ENCODE measurements around the gene FNBP1.

Gene FNBP1

DNA sequence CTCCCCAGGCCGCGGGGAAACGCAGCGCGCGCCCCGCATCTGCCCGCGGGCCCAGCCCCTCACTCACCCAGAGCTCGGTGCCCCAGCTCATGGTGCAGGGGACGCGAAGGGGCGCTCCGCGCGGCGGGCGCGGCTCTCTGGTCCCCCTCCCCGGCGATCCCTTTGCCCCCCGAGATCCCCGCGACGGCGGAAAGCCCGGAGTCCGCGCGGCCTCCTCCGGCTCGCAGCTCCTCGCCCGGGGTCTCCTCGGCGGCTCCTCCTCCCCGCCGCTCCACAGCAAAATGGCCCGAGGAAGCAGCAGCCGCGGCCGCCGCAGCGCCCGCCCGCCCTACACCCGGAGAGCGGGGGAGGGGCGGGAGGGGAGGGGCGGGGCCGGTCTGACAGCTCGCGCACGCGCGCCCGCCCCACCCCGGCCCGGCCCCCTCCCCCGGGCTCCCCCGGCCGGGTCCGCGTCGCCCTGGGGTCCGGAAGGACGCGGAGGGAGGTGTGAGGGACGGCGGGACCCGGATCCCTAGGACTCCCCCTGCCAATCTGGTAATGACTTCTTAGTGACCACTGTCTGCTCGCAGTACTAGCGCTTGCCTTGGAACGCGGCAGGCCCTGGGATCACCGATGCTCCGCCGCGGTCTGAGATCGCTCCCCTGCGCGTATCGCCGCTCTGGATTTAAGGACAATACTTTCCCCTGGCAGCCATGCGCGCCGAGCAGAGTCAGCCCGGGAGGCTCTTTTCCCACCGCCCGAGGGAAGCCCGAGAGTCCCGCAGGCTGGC, at the start of gene FNBP1:
Gene FNBP1, minus strand, starts transcription at position 305 of the 769 bp plus-strand sequence. Its CDS starts 214 bp downstream, at position 91.
- DNase-seq (ENCODE audit: low read depth in 3 of 3, low spot score in 1 of 3) = peak; percentile 61 to 75 (median 68)

DNA sequence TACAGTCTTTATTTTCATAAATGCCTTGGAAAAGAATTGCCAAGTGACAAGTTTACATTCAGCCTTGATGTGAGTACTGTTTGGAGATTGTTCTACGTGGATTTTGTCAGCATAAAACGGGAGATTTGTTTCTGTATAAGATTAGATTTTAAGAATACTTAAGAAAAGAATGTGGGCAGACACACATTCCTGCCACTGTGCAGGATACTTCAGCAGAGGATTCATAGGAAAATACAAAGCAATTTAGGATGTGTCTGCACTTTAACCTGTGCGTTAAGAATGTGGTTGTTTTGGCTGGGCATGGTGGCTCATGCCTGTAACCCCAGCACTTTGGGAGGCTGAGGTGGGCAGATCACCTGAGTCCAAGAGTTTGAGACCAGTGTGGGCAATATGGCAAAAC, 47.9 kb upstream of the FNBP1 start:
- DNase-seq (ENCODE audit: low read depth in 3 of 3, low spot score in 1 of 3) = no peak

DNA sequence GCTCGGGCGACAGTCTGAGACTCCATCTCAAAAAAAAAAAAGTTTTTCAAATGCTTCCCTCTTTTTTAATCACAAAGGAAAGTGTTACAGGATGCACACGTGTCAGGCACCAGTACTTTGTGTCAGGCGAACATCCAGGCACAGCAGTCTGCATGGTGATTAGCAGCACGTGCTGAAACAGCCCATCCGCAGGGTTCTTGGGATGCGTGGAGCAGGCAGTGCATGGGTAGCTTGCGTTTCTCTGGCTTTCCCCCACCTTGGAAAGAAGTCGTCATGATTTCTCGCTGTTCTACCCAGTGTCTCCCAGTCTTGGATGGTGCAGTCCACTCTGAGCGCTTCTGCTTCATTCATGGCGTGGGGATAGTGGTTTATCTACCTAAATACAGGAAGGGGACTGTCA, 46.2 kb upstream of the FNBP1 start:
- DNase-seq (ENCODE audit: low read depth in 3 of 3, low spot score in 1 of 3) = no peak

DNA sequence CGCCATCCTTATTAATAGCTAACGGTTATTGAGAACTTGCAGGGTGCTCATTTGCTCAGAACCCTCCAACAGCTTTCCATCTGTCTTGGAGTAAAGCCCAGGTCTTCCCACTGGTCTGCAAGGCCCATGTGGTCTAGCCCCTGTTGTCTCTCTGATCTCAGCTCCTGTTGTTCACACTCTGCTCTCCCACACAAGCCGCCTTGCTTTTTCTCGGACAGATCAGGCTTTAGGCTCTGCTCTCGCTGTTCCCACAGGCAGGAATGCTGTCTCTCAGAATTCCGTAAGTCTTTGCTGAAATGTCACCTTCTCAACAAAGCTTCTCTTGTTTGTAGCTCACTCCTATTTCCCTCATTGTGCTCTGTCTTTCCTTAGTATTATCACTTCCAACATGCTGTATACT, 45.1 kb upstream of the FNBP1 start:
- DNase-seq (ENCODE audit: low read depth in 3 of 3, low spot score in 1 of 3) = no peak

DNA sequence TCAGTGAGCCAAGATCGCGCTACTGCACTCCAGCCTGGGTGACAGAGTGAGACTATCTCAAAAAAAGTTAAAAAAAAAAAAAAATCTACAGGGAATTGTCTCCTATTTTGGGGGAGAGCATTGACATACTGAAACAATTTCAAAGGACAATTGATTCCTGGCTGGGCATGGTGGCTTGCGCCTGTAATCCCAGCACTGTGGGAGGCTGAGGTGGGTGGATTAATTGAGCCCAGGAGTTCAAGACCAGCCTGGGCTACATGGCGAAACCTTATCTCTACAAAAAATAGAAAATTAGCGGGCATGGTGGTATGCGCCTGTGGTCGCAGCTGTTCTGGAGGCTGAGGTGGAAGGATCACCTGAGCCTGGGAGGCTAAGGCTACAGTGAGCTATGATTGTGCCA, 41.3 kb upstream of the FNBP1 start:
- no peak for DNase-seq (ENCODE audit: low read depth in 3 of 3, low spot score in 1 of 3)

DNA sequence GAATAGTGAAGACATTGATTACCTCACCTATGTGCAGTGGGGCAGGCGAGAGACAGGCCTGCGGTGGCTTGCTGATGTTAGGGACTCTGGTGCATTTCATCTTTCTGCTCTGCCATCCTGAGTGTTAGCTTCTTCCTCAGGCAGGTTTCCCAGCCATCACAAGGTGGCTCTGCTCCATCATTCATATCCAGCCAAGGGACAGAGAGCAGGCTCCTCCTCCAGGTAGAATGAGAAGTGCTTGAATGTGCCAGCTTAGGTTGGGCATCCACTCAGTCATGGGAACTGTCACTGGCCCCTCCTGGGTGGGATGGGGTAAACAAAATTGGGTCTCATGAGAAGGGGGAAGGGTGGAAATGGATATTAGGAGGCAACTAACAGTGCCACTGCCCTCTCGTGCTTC, 35.6 kb upstream of the FNBP1 start:
- no peak for DNase-seq (ENCODE audit: low read depth in 3 of 3, low spot score in 1 of 3)

DNA sequence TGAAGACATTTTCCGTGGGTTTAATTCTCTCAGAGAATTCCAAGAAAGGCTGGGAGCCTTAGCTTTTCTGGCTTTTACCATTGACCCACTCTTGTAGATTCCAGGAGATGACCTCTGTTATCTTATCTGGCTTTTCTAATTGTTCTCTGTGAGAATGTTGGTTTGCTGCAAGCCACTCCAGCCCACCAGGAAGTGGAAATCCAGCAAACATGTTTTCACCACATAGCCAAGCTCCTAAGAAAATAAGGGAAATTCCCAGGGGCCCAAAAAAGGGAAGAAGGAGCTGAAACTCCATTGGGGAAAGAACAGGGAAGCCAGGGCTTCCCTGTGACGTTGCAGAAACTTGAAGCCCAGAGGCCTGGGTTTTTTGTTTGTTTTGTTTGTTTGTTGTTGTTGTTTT, 30.4 kb upstream of the FNBP1 start:
- DNase-seq (ENCODE audit: low read depth in 3 of 3, low spot score in 1 of 3) = no peak

DNA sequence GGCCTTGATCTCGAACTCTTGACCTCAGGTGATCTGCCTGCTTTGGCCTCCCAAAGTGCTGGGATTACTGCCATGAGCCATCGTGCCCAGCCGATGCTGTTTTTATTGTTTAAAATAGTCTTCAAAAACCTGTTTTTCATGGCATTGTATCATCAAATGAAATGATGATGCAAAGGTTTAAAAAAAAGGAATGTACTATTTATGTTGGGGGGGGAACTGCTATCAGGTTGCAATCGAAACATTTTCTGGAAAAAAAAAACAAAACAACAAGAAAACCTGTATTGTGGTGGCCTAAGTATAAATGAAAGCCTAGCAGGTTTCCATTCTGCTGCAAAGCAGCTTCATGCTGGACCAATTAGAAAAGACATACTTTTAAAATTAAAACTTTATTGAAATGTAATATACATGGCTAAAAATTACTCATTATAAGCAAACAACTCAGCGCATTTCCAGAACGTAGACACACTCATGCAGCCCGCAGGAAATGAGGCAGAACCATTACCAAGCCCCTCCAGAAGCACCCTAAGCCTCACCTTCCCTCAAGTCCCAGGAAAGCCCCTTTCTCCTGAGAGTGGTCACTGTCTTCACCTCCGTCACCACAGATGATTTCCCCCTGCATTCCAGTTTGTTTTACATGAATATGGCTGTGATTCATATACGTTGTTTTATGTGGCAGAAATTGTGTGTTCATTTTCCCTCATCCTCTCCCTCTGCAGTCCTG, 29.7 kb upstream of the FNBP1 start:
- DNase-seq (ENCODE audit: low read depth in 3 of 3, low spot score in 1 of 3) = no peak

DNA sequence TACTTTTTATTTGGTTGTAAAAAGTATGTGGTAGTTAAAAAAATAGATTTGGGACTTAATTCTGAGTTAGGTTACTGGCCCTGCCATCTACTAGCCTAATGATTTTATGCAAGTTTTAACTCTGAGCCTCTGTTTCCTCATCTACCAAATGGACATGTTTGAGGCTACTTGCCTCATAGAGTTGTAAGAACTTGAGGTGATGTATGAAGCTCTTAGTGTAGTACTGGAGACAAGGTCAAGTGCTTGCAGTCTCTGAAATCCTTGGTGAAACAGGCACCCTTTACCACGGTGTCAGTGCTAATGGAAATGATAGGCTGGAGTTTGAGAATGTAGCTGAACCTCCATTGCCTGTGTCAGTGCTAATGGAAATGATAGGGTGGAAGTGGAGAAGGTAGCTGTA, 26.1 kb upstream of the FNBP1 start:
- DNase-seq (ENCODE audit: low read depth in 3 of 3, low spot score in 1 of 3) = no peak

DNA sequence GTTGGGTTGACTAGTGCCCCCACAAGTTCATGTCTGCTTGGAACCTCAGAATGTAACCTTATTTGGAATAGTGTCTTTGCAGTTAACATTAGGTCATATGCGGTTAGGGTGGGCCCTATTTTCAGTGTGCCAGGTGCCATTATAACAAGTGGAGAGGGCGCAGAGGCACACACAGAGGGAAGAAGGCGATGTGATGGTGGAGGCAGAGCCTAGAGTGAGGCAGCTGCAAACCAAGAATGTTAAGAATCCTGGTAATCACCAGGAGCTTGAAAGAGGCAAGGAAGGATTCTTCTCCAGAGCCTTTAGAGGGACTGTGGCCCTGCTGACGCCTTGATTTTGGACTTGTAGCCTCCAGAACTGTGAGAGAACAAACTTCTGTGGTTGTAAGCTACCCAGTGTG, 21.6 kb upstream of the FNBP1 start:
- no peak for DNase-seq (ENCODE audit: low read depth in 3 of 3, low spot score in 1 of 3)

DNA sequence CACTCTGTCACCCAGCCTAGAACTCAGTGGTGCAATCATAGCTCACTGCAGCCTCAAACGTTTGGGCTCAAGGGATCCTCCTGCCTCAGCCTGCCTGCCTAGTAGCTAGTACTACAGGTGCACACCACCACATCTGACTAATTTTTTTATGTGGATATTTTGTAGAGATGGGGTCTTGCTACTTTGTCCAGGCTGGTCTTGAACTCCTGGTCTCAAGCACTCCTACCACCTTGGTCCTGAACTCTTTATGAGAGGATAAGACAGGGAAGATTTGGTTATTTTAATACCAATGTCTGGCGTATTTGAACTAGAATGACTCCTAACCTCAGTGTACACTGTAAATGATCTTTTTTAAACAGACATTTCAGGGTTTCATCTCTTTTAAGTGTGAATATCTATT, 19.8 kb upstream of the FNBP1 start:
- no peak for DNase-seq (ENCODE audit: low read depth in 3 of 3, low spot score in 1 of 3)

DNA sequence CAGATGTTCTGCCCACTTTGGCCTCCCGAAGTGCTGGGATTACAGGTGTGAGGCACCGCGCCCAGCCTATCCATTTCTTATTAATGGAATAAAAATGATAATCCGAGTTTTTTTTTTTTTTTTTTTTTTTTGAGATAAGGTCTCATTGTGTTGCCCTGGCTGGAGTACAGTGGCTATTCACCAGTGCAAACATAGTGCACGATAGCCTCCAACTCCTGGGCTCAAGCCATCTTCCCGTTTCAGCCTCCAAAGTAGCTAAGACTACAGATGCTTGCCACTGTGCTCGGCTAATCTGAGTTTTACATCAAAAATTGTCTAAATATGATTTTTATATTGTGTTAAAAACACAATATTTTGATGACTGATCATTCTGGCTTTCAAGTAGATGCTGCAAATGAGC, 17.3 kb upstream of the FNBP1 start:
- DNase-seq (ENCODE audit: low read depth in 3 of 3, low spot score in 1 of 3) = no peak

DNA sequence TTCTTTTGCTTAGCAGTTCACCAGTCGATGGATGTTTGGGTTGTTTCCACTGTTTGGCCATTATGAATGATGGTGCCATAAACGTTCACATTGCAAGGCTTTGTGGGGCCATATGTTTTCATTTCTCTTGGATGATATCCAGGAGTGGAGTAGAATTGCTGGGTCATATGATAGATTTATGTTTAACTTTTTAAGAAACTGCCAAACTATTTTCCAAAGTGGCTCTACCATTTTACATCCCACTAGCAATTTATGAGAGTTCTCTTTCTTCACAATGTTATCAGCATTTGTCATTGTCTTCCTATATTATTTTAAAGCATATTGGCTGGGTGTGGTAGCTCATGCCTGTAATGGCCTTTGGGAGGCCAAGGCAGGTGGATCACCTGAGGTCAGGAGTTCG, 15.9 kb upstream of the FNBP1 start:
- no peak for DNase-seq (ENCODE audit: low read depth in 3 of 3, low spot score in 1 of 3)

DNA sequence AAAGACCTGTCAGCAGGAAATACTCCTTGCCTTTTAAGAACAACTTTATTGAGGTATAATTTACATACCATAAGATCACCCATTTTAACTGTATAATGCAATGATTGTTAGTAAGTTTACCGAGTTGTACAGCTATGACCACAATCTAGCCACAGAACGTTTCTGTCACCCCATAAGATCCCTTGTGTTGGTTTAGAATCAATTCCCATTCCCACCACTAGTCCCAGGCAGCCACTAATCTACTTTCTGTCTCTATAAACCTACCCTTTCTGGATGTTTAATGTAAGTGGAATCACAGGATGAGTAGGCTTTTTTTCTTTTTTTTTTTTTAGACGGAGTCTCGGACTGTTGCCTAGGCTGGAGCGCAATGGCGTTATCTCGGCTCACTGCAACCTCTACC, 15.2 kb upstream of the FNBP1 start:
- DNase-seq (ENCODE audit: low read depth in 3 of 3, low spot score in 1 of 3) = no peak

DNA sequence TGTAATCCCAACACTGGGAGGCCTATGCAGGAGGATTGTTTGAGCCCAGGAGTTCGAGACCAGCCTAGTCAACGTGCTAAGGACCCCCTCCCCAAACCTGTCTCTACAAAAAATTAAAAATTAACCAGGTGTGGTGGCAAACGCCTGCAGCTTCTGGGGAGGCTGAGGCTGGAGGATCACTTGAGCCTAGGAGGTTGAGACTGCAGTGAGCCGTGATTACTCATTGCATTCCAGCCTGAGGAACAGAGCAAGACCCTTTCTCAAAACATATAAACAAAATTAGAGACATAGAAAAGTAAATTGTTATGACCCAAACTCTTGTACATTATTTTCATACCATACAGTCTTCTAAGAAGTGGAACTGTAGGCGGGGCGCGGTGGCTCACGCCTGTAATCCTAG, 11.8 kb upstream of the FNBP1 start:
- DNase-seq (ENCODE audit: low read depth in 3 of 3, low spot score in 1 of 3) = no peak

DNA sequence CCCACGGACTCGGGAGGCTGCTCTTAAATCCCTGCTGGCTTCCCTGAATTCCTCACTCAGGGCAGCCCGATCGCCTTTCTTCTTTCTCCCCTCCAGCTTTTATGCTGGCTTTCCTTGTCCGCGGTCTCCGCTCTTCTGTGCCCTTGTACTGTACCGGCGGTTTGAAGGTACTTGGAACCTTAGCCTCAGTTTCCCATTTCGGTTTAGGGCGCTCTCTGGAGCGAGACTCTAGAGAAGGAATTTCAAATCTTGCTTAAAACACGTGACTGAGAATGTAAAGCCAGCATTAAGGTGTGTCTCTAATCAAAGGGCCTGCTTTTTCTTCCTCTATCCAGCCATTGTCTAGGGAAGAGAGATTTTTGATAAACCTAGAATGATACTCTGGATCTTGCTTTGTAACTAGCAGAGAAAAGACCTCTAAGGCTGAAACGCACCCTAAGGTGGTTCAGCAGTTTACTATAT, 11.4 kb upstream of the FNBP1 start:
- DNase-seq (ENCODE audit: low read depth in 3 of 3, low spot score in 1 of 3) = no peak

DNA sequence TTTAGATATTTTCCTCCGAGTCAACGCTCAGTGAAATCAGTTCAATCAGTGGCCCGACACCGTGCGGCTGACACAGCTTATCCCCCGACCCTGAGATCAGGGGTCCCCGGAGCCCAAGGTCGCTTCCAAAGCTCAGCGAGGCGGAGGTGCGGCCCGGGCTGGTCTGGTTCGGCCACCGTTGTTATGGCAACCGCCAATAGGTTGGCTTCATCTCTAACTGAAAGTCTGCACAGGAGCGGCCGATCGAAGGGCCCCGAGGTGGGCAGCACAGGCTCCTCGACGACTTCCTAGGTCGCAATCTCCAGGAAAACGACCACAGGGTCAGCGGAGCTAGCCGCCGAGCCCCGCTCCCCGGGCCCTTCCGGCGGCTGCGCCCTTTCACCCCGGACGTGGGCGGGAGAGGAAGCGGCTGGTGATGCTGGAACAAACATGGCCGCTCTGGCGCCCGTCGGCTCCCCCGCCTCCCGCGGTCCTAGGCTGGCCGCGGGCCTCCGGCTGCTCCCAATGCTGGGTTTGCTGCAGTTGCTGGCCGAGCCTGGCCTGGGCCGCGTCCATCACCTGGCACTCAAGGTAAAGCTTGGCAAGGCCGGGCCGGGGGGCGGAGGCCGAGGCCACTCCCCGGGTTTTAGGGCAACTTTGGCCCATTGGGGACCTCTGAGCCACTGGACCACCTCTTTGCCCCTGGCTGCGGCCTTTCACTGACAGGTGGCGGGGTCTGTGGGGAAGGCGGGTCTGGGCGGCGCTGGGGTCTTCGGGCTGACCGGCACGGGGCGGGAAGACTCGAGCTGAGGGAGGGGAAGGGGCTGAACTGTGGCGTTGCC, 10.7 kb upstream of the FNBP1 start, which contains the start of gene GPR107:
Gene GPR107, plus strand, starts transcription at position 403 of the 821 bp plus-strand sequence. Its CDS starts 27 bp downstream, at position 430.
- DNase-seq (ENCODE audit: low read depth in 3 of 3, low spot score in 1 of 3) = peak in 2 of 3 donors; percentile 44 to 70

DNA sequence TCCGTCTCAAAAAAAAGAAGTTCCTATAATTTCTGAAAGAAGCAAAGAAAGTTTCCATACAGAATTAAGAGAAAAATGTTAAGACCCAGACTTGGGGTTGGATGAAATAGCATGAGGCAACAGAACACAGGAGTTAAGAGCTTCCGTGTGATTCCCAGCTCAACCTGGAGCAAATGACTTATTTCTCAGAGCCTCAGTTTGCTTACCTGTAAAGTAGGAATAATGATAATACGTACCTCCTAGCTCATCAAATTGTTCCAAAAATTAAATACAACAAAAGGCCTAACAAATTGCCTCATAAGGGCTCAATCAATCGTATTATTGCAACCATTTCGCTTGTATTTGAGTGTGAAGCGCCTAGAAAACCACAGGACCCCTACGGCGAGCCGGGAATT, 10.1 kb upstream of the FNBP1 start:
- DNase-seq (ENCODE audit: low read depth in 3 of 3, low spot score in 1 of 3) = no peak

DNA sequence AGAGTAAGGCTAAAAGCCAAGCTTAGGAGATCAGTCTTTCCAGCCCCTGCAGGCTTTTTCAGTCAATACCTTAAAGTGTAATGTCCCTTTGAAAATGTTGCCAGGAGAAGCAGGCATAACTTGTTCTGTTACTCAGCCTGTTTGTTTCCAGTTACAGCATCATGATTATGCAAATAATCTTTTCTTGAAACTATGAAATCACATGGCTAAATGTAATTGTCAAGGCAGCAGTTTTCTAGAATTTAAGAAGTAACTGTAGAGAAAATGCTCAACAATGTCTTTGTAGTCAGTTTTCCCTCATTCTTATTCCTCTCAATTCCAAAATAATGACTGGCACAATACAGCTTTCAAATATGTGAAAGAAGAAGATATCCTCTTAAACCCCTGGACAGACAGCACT, 8.9 kb upstream of the FNBP1 start:
- no peak for DNase-seq (ENCODE audit: low read depth in 3 of 3, low spot score in 1 of 3)

DNA sequence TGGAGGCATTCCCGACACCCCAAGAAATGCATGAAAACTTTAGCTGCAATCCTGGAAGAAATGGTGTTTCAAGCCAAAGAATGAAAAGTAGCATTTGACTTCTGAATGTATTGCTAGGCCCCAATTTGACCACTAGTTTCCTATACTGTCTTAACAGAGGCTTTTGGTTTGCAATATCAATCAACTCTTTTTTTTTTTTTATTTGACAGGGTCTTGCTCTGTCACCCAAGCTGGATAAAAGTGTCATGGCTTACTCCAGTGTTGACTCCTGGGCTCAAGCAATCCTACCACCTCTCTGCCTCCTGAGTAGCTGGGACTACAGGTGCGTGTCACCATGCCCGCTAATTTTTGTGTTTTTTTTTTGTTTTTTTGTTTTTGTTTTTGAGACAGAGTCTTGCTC, 7.5 kb upstream of the FNBP1 start:
- no peak for DNase-seq (ENCODE audit: low read depth in 3 of 3, low spot score in 1 of 3)

DNA sequence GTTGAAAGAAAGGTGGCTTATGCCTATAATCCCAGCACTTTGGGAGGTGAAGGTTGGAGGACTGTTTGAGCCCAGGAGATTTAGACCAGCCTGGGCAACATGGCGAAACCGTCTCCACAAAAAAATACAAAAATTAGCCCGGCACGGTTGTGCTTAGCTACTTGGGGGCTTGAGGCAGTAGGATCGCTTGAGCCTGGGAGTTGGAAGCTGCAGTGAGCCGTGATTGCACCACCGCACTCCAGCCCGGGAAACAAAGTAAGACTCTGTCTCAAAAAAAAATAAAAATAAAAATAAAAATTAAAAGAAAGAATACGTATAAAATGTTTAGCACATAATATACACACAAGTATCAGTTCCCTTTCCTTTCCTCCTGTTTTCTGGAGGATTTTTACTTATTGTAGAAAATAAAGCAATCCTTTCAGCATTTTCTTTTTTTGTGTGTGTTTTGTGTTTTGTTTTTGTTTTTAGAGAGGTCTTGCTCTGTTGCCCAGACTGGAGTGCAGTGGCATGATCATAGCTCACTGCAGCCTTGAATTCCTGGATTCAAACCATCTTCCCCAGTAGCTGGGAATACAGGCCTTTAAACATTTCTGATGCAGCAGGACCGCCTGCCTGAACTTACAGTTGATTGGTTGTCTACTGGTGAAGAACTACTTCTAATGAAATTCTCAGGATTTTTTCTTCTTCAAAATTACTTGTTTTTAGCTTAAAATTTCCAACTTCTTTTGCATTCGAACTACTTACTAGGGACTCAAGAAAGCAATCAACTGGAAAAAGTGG, 6.6 kb upstream of the FNBP1 start:
- DNase-seq (ENCODE audit: low read depth in 3 of 3, low spot score in 1 of 3) = no peak

Measured in stimulated activated CD4-positive, alpha-beta T cell treated with anti-CD3 and anti-CD28 coated beads, TNF-alpha, amount 100 ng/mL, for 1 hour (primary cell).